ENCODE data around the gene HIVEP1. TPM values are rescaled to one million over a fixed set of nuclear protein-coding genes. Genes with fewer than 3 reads are reported as not detected.
"Not testable (repeated sequence)": the region's sequence is repeated elsewhere in the genome, so short reads cannot be mapped to it uniquely, and the experiment has no call there.

The HIVEP1 gene
- total RNA-seq, 1 donor from 2014 or later: 42.5 TPM

DNA sequence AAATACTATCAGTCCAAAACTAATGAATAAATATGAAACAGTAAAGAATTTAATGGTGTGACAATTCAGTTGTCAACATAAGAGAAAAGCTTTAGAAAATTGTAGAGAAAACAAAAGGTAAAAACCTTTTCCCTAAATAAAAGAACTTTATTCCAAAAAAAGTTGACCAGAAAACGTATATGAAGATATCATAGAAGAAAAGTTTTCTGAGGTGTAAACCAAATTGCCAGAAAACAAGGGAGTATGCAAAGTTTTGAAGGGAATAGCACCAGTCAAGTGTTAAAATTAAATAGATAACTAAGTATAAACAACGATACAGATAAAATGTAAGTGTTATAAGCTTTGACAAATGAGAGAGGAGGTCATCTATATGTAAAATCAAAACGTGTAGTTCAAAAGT lies 104.9 kb downstream of the HIVEP1 start:
- DNase-seq (ENCODE audit: low spot score): no peak

DNA sequence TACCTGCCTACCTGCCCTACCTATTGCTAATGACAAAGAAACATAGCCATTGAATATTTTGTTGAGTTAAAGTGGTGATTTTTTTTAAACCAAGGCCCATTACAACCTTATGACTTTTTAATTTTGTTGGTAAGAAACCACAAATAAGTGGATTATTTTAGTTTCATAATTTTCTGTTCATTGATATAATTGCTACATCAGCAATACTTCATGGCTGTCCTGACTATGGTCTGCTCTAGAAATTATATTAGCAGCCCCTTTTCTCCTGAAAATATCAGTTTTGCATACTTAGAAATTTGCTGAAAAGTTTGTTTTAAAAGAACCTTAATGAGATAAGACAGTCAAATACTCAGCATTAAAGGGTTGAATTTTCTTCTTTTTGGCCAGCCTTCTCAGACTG lies 106.5 kb downstream of the HIVEP1 start:
- no peak for DNase-seq (ENCODE audit: low spot score)

DNA sequence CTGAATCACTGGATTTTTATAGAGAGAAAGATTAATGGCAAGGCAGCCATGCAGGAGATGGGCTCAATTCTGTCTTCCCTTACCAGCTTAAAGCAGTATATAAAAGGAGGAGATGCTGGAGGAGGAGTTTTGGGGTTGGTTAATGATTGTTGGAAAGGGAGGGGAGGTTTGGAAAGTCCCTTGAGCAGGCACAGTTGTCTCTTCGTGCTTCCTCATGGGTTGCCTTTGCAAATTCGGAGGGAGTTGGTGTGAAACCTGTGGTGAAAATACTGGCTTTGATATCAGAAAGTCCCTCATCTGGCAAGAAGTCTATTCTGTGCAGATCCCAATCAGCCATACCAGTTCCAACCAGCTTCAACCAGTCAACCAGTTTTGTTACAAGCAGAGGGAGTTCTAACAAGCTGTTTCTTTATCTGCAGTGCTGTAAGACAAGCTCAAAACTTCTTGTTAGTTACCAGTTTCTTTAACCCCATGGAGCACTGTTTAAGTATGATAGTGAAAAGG lies 107.0 kb downstream of the HIVEP1 start:
- DNase-seq (ENCODE audit: low spot score): no peak

DNA sequence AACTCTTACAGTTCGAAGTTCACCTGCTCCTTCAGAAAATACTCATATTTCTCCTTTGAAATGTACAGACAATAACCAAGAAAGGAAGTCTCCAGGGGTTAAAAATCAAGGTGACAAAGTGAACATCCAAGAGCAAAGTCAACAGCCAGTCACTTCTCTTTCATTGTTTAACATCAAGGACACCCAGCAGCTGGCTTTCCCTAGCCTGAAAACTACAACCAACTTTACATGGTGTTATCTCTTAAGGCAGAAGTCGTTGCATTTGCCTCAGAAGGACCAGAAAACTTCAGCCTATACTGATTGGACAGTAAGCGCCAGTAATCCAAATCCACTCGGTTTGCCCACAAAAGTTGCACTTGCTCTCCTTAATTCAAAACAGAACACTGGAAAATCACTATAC lies 113.3 kb downstream of the HIVEP1 start:
- no peak for DNase-seq (ENCODE audit: low spot score)

DNA sequence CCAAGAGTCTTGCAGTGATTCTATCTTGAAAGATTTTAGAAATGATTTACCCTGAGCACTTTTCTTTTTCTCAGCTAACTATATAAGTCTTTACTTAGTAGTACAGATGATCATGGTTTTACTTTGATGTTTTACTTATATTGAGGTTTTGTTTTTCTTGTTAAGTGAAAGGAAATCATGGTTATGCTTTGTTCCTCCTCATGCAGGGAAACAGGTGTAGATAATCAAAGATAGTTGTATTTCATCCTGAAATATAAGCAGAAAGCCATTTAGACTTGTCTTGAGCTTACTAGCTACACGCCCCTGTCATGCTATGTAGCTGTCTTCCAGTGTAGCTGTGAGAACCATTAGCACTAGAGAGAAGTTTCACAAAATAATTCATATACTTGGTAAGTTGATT lies 113.9 kb downstream of the HIVEP1 start:
- no peak for DNase-seq (ENCODE audit: low spot score)

DNA sequence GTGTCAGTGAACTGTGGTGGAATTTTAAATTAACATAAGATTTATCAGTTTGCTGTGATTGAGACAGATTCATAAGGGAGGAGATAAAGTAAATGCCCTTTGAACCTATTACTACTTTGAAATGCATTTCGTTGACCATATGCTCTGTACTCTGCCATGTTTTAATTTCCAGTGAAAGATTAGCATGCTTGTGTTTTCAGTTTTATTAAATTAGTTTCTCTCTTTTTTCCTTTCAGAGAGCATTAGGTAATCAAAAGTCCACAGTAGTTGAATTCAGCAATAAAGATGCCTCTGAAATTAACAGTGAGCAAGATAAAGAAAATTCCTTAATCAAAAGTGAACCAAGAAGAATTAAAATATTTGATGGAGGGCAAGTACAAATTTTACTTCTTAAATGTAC lies 117.4 kb downstream of the HIVEP1 start:
- DNase-seq (ENCODE audit: low spot score): no peak

DNA sequence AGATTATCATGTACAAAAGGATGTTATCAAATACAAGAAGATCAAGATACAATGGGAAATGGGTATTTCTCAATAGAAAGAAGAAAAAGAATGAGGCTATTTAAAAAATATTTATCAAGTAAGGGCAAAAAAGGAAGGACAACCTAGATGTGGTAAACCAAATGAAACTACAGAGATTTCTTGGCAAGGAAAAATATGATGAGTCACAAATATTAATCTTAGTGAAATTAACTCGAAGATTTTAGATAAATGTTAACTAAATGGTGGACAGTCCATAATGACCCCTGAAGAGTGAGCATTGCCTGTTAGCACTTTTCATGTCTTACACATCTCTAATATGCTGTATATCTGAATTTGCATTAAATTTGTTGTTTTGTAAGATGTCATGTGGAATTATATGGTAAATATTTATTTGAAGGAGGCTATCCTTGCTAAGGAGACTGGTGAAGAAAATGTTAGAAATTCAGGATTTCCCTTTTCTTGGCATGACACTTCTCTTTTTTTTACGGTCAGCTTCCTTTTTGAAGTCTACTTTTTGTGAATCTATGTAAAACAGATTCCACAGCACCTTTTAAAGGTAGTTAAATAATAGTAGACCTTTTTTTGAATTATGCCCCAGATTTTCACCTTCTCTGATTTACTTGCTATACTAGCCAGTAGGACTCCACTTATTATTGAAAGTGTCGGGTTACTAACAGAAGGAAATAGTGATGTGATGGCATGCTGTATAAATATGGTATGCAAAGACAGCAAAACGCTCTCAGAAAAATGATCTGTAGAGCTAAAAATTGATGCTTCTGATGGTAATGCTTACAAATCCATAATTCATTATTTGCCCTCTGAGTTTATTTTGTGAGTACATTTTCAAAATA lies 120.5 kb downstream of the HIVEP1 start:
- DNase-seq (ENCODE audit: low spot score): no peak

DNA sequence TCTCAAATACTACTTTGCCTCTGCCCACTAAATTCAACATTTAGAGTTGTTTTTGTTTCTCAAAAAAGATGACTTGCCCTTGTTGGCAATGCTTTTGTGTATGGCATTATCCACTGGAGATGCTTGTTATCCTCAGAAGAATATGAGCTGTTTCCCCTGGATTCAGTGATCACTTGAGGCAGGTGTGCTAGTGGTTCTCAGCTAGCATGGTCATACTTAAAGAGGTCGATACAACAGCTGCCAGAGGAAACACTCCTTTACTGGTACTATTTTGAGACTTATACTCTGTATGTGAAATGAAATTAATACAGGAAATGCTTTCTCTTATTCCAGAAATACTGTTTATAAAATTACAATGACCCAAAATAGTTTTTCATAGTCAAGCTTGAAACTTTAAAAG lies 122.5 kb downstream of the HIVEP1 start:
- DNase-seq (ENCODE audit: low spot score): no peak

DNA sequence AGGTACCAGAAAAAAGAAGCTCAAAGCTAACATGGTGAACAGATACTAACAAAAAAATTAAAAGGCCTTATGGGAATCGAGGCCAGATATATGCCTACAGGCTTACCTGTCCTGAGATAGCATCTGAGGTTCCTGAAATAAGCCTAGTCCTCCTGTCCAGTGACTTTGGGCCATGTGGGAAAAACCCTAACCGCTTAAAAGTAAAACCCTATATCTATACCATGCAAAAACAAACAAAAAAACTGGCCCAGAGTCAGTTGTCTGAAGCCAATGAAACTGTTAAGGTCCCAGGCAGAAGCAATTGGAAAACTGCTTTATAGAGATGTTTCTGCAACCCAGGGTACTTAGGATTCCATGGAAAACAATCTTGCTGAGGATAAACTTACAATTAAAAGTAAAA lies 122.9 kb downstream of the HIVEP1 start:
- no peak for DNase-seq (ENCODE audit: low spot score)

DNA sequence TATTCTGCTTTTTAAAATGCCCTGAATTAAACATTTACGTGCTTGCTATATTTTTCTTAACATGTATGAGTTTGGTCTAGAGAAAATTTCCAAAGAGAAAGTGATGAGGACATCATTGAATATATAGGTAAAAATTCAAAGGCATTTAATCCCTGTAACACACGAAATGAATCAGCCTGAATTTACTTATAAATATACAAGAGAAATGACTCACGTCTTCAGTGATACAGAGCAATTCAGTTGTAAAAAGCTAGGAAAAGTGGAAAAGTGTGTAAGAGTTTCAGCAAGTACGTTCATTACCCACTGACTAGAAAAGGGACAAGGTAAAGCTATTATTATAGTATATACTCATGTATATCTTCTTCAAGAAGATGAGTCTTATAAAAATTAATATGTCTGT lies 124.8 kb downstream of the HIVEP1 start:
- no peak for DNase-seq (ENCODE audit: low spot score)

DNA sequence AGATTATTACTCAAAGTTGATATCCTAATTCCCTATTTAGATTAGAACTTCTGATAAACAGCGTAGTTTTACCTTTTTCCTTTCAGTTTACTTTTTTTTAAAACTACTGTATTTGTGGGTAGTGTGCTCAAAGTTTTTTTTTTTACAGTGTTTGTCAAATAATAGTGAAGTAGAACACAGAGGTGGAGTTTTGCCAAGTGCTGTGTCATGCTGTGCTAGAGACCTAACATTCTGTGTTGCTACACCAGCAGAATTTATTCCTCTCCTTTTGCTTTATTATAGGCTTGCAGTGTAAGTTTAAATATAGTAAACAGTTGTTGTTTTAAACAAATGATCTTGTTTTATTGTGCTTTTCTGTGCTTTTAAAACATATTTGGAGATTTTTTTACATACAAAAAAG lies 125.4 kb downstream of the HIVEP1 start:
- DNase-seq (ENCODE audit: low spot score): no peak

DNA sequence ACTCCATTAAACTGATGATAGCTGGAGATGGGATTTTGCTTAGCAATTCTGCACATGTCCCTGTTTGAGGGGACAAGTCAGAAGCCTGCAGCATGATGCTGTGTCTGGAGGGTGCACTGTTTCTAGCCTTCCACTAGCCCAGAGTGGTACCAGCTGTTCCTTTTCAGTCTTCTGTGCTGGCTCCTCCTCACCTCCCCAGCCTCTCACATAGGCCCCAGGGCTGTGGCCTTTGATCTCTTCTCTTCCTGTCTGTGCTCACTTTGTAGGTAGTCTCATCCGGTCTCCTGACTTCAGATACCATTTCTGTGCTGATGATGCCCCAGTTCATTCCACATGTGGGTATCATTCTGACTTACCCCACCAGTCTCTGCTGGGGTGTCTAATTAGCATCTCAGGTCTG lies 126.3 kb downstream of the HIVEP1 start:
- no peak for DNase-seq (ENCODE audit: low spot score)

DNA sequence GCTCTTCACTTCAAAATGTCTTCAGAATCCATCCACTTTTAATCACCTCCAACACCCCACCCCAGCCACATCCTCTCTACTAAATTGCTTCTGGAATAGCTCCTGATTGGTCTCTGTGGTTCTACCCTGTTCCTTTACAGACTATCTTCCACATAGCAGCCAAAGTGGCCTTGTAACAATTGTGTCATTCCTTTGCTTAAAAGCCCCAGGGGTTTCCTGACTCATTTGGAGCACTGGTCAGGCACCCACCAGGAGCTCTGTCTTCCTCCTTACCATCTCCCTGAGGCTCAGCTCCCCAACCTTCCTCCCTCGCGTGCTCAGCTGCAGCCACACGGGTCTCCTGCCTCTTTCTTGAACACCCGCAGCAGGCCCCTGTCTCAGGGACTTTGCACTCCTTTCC lies 126.8 kb downstream of the HIVEP1 start:
- DNase-seq (ENCODE audit: low spot score): no peak

DNA sequence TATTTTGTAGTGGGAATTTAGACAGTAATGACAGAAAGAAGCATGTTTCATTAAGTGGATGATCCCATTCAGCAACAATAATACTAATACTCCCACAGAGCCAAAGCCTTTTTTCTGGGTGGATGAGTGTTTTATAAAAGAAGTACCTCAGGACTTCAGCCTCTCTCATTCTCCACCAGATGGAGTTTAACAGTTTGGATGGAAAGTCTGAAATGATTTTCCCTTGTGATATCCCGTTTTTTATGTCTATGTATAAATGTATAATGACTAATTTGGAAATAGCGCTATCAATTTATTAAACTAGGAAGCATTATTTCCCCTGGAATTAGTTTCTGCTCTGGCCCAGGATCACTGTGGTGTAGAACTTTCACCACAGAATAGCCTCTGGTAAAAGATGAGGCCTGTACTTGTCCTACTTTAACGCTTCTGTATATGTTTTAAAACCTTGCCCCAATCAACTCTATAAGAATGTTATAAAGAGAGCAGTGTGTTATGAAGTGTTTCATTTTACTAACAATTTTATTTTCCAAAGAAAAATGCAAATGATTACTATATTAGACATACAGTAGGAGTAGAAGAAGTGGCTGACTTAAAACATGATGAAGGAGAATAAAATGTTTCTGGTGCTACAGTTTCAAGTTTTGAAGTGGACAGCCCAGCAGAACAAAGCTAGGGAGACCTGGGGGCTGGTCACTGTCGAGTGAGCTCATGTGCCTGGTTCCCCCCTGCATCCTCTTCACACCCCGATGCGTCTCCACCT lies 135.6 kb downstream of the HIVEP1 start:
- no peak for DNase-seq (ENCODE audit: low spot score)

DNA sequence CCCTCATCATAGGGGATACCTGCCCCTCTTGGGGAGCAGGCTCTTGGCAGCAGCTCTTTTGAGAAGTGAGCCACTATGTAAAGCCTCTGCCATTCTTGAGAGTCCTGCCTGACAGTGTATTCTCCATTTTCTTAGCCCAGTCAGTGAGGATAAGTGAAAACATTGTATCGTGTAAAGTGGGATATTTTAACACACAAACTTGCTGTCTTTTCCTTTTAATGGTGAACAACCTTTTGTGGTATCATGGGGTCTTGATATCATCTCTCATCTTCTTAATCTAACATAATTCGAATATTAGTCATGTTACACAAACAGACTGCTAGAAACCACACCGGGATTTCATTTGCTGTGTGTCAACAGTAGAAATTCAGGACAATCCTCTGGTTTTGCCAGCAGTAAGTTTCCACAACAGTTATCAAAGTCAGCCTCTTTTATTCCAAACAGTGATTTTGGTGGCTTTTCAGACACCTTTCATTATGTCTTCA lies 136.2 kb downstream of the HIVEP1 start:
- no peak for DNase-seq (ENCODE audit: low spot score)

DNA sequence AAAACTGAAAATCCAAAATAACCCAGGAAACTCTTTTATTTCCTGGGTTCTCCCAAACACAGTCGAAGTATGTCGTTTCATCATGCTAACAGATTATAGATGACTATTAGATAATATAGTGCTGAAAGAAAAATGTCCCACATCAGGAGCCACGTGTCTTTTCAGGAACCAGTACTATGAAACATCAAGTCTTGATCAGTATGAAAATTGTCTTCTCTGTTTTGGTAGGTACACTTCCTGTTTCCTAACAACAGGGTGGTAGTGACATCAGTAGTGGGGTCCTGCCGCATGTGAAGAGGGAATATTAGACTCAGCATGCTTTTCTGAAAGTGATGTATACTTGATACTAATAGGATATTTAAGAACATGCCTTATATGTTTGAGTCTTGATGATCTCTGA lies 136.7 kb downstream of the HIVEP1 start:
- no peak for DNase-seq (ENCODE audit: low spot score)

DNA sequence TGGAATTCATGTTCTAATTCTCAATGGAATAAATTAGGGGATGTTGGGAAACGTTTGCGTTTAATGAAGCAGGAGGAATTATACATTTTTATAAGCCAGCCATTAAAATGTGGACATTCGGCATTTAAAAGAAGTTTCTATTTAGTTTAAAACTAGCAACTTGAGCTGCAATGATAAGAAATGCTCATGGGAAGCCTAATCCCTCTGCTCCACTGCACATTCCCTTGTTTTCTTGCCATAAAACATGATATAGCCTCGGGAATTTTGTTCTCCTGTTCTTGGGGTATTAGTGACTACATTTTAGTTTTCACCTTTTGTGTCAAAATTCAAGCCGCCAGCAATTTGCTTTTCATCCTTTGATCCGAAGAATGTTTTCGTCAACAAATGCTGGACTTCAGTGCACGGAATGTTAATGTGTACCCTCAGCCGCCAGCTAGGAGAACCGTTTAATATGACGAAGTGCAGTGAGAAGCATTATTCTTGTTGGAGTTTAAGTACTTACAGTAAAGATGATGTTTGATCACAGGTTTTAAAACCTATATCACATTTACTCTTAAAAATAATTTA lies 137.9 kb downstream of the HIVEP1 start:
- no peak for DNase-seq (ENCODE audit: low spot score)

DNA sequence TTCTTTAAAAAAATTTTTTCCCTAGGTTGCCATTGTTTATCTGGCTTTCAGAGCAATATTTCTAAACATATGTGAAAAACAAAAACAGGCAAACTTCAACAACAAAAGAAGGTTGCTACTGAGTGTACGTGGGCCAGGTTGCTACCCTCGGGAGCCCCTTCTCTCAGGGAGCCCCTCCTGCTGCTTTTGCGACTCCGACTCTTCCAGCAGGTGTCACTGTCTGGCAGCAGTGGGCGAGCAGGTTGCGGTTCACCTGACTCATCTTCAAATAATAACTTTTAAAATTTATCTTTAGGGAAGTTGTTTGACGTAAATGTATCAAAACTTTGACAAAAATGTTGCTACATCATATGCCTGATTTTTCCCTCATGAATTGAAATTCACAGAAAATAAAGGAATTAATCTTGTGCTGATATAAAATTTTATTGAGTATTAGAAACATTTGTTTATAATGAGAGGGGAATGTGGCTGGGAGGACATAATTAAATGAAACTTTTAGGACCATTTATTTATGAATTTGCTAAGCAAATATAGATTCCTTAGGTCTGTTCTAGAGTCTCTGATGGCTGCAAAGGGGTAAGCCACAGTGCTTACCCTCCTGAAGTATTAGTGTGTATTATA lies 138.8 kb downstream of the HIVEP1 start:
- DNase-seq (ENCODE audit: low spot score): no peak

DNA sequence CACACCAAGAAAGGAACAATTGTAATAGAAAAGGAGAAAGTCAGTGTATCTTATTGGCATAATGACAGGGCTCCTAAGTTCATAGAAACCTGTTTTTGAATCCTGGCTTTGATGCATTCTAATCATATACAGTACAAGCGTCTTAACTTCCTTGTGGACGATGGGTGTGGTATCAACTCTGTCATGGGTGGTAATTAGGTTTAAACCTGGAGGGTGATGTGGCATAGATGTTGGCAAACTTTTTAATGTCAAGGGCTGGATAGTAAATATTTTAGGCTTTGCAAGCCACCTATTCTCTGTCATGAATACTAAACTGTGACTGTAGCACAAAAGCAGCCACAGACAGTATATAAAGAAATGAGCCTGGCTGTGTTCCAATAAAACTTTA lies 139.3 kb downstream of the HIVEP1 start:
- DNase-seq (ENCODE audit: low spot score): no peak

DNA sequence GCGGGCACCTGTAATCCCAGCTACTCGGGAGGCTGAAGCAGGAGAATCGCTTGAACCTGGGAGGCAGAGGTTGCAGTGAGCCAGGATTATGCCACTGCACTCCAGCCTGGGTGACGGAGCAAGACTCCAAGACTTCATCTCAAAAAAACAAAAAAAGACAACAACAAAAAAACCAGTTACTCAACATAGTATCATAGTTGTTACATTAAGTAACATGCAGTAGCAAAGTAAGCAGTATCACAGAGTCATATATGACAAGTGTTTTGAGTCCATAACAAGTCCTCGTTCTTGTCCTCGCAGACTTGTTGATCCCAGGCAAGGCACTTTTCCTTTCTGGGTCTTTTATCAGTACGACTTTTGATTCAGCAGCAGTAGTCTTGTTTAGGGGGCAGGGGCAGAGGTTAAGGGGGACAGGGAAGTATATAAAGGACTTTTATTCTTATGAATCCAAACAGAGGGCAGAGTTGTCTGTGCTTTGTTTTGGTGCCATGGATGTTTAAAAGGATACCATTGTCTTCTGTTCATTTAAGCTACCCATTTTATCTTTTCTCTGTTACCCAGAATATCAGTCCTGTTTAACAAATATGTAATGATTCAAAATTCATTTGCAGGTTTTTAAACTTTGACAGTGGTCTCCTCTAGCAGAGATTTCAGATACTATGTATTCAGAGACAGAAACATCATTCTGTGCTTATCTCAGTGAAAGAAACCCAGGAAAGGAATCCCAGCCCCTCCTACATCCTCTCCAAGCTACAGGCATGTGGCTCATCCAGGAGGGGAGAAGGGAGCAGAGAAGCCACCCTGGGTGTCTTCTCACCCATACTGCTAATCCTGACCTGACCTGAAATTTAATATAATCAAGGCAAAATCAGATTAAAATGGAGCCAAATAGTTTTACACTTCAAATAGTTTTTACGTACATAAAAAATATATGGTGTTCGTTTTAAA lies 140.2 kb downstream of the HIVEP1 start:
- no peak for DNase-seq (ENCODE audit: low spot score)

DNA sequence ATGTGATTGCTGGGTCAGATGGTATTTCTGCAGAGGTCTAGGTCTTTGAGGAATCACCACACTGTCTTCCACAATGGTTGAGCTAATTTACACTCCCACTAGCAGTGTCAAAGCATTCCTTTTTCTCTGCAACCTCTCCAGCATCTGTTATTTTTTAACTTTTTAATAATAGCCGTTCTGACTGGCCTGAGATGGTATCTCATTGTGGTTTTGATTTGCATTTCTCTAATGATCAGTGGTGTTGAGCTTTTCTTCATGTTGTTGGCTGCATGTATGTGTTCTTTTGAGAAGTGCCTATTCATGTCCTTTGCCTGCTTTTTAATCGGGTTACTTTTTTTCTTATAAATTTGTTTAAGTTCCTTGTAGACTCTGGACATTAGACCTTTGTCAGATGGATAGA lies 143.7 kb downstream of the HIVEP1 start:
- not testable (repeated sequence) for DNase-seq (ENCODE audit: low spot score)

Data from ureter (tissue), 1 donor.